Spleen (tissue), 7 donors: ENCODE measurements around the gene KPNA3.

Experiments used
- CTCF ChIP-seq, 11 experiments: fragments of 200-600 bp in 7 of 11; fragments of 450-650 bp in 4 of 11; sonication (generic) in 4 of 11; IDR thresholded peaks in 8 of 11; conservative IDR thresholded peaks in 3 of 11; 1 replicate in 7 of 11; 2 replicates in 4 of 11; pipeline versions ENCODE4 v1.4.0 to v1.8.0; 2016 to 2021; ENCODE audit warnings: antibody characterized with exemption in 11 of 11, inconsistent platforms in 4 of 11, mild to moderate bottlenecking in 1 of 11
- POLR2A ChIP-seq, 3 donors: fragments of 450-650 bp; IDR thresholded peaks; one replicate each; pipeline ENCODE4 v1.5.1; 2017; ENCODE audit warnings: antibody characterized with exemption in 3 of 3, mild to moderate bottlenecking in 1 of 3
- donor health status: DM: no; HTN: no; CAD: no; lungs with moderate emphysema.
- donor health status: DM: no; HTN: no; CAD: no.
- donor health status: DM: no; HTN: no; CAD: no.

GRCh38 chr13:49772828-49773227, 19.7 kb downstream of the KPNA3 start:
- TF ChIP-seq POLR2A (IDR thresholded peaks at IDR 0.05): no peak
- TF ChIP-seq CTCF (IDR thresholded peaks at IDR 0.05 in 8 of 11, conservative IDR thresholded peaks at IDR 0.05 in 3 of 11): no peak
